Sigmoid colon (tissue), 7 donors: ENCODE measurements around the gene IDI2. TPM values are rescaled to one million over a fixed set of nuclear protein-coding genes. Genes with fewer than 3 reads are reported as not detected.

Source experiments
- DNase-seq: peaks from one replicate; pipeline ENCODE4 v3.0.0-alpha.2; 2019
- H3K27ac ChIP-seq, 4 donors: fragments of 200-600 bp; sonication (generic); one replicate each; pipeline ENCODE4 v1.5.1; 2016 to 2019; ENCODE audit warnings: mild to moderate bottlenecking in 1 of 4
- H3K27me3 ChIP-seq, 3 donors: fragments of 200-600 bp; sonication (generic); one replicate each; pipeline ENCODE4 v1.5.1; 2019; ENCODE audit warnings: mild to moderate bottlenecking in 1 of 3
- H3K36me3 ChIP-seq, 4 donors: fragments of 200-600 bp; sonication (generic); one replicate each; pipeline ENCODE4 v1.5.1; 2016 to 2019
- H3K4me1 ChIP-seq, 4 donors: fragments of 200-600 bp; sonication (generic); one replicate each; pipeline ENCODE4 v1.5.1; 2017 to 2019
- H3K4me3 ChIP-seq, 4 donors: fragments of 200-600 bp; sonication (generic); one replicate each; pipeline ENCODE4 v1.5.1; 2017 to 2019; ENCODE audit warnings: mild to moderate bottlenecking in 2 of 4, moderate library complexity in 1 of 4
- H3K9me3 ChIP-seq, 4 donors: fragments of 200-600 bp in 3 of 4; sonication (generic) in 3 of 4; one replicate each; pipeline versions ENCODE4 v1.5.1 to v1.6.1; 2013 to 2019
- CTCF ChIP-seq, 4 experiments: fragments of 450-650 bp in 3 of 4; fragments of 200-600 bp in 1 of 4; IDR thresholded peaks; one replicate each; pipeline ENCODE4 v1.5.1; 2016 to 2019; ENCODE audit warnings: antibody characterized with exemption in 4 of 4, mild to moderate bottlenecking in 3 of 4, moderate library complexity in 2 of 4
- EP300 ChIP-seq, 4 donors: sonication (generic); formaldehyde crosslinking; IDR thresholded peaks; one replicate each; pipeline ENCODE4 v1.6.1; 2017; ENCODE audit warnings: antibody characterized with exemption in 4 of 4
- POLR2A ChIP-seq, 2 donors: fragments of 450-650 bp; IDR thresholded peaks; one replicate each; pipeline ENCODE4 v1.6.1; 2016; ENCODE audit warnings: antibody characterized with exemption in 2 of 2, mild to moderate bottlenecking in 2 of 2, moderate library complexity in 2 of 2
- POLR2AphosphoS5 ChIP-seq, 4 donors: sonication (generic); formaldehyde crosslinking; IDR thresholded peaks; one replicate each; pipeline ENCODE4 v1.6.1; 2017; ENCODE audit warnings: antibody characterized with exemption in 4 of 4
- WGBS, 2 donors: extraction: QIAGEN DNeasy Blood & Tissue Kit; methylation state at CpG; one replicate each; pipeline ENCODE4 v1.1.7; 2013; 5-methylcytosine and 5-hydroxymethylcytosine counted together
- intact Hi-C: fragments of 100-400 bp; cut with DNase I; formaldehyde crosslinking; loops from one replicate; pipeline ENCODE4 v1.15.1; 2023
- polyA plus RNA-seq, 3 donors: library from polyadenylated mRNA; stranded (reverse); fragments of 200-250 nt; gene quantifications; one replicate each; pipeline ENCODE4 v1.2.3, GENCODE V29; 2013
- total RNA-seq, 4 donors: library from RNA; depleted of rRNA; stranded (reverse); fragments of >200 nt; gene quantifications; one replicate each; pipeline ENCODE4 v1.1.0, GENCODE V29; 2016
- donor health status: healthy with polysubstance abuse.
- donor health status: Bipolar disorder and iron deficiency.
- donor health status: healthy.

Gene IDI2
- total RNA-seq (not detected), polyA plus RNA-seq (not detected)

- intact Hi-C loops, result no loop called here
- DNase-seq, result no peak
- Histone ChIP-seq H3K4me3 (no peak within 1 kb of the TSS), H3K9me3 (no peaks in the 10 kb centered on the region), H3K36me3 (no peaks in the 10 kb centered on the region), H3K27ac (no peak within 1 kb of the TSS), H3K4me1 (no peaks in the 10 kb centered on the region), H3K27me3 (no peaks in the 10 kb centered on the region)
- TF ChIP-seq POLR2A (IDR thresholded peaks at IDR 0.05) (no peak), CTCF (IDR thresholded peaks at IDR 0.05) (no peak), EP300 (IDR thresholded peaks at IDR 0.05) (no peak), POLR2AphosphoS5 (IDR thresholded peaks at IDR 0.05) (no peak)
- 92 to 98% methylated on average over 1 of the region's 1 CpG for WGBS, 2 donors
Observed at GRCh38 chr10:1025683-1026082, at the start of gene IDI2. IDI2 (minus strand) TSS chr10:1025859; CDS start chr10:1024723, 1,136 bp downstream.

- WGBS, 2 donors, result 87 to 92% methylated on average over 18 of the region's 18 CpGs
- Histone ChIP-seq H3K9me3 (no peaks in the 10 kb centered on the region), H3K36me3 (peaks cover 6 to 61% (median 19%) of the 10 kb centered on the region in 4 donors), H3K27ac (no peak overlapping the region), H3K27me3 (no peaks in the 10 kb centered on the region), H3K4me1 (peaks cover 0 to 7% (median 3%) of the 10 kb centered on the region in 4 donors), H3K4me3 (no peak overlapping the region)
- intact Hi-C loops, result no loop called here
- no peak for TF ChIP-seq POLR2AphosphoS5 (IDR thresholded peaks at IDR 0.05)
- TF ChIP-seq POLR2A (IDR thresholded peaks at IDR 0.05), result no peak
- no peak for TF ChIP-seq EP300 (IDR thresholded peaks at IDR 0.05)
- TF ChIP-seq CTCF (IDR thresholded peaks at IDR 0.05), result no peak
- no peak for DNase-seq
Observed at GRCh38 chr10:1074748-1075308, 49.2 kb upstream of the IDI2 start.

GRCh38 chr10:1074052-1074747, 48.5 kb upstream of the IDI2 start:
- WGBS, 2 donors, result 95% methylated on average over 24 of the region's 24 CpGs
- Histone ChIP-seq H3K36me3 (peaks cover under 1 to 55% (median 12%) of the 10 kb centered on the region in 4 donors), H3K4me3 (no peak overlapping the region), H3K9me3 (no peaks in the 10 kb centered on the region), H3K27ac (no peak overlapping the region), H3K27me3 (no peaks in the 10 kb centered on the region), H3K4me1 (peaks cover 0 to 7% (median 3%) of the 10 kb centered on the region in 4 donors)
- TF ChIP-seq POLR2A (IDR thresholded peaks at IDR 0.05), result no peak
- TF ChIP-seq POLR2AphosphoS5 (IDR thresholded peaks at IDR 0.05), result no peak
- TF ChIP-seq EP300 (IDR thresholded peaks at IDR 0.05), result no peak
- TF ChIP-seq CTCF (IDR thresholded peaks at IDR 0.05), result no peak
- intact Hi-C loops, result no loop called here
- DNase-seq, result no peak

GRCh38 chr10:1070919-1071318, 45.3 kb upstream of the IDI2 start:
- intact Hi-C loops, result no loop called here
- 72 to 84% methylated on average over 7 of the region's 7 CpGs for WGBS, 2 donors

More at GRCh38 chr10:1070919-1071318, 45.3 kb upstream of the IDI2 start:
- H3K36me3 ChIP-seq, result peaks cover 0 to 30% (median 10%) of the 10 kb centered on the region in 4 donors
- H3K27me3 ChIP-seq, result no peaks in the 10 kb centered on the region
- TF ChIP-seq CTCF (IDR thresholded peaks at IDR 0.05), result no peak
- TF ChIP-seq EP300 (IDR thresholded peaks at IDR 0.05), result no peak
- no peak for TF ChIP-seq POLR2AphosphoS5 (IDR thresholded peaks at IDR 0.05)
- no peak for TF ChIP-seq POLR2A (IDR thresholded peaks at IDR 0.05)
- H3K27ac ChIP-seq, result no peak overlapping the region
- no peak overlapping the region for H3K4me3 ChIP-seq
- peaks cover 0 to 7% (median 3%) of the 10 kb centered on the region in 4 donors for H3K4me1 ChIP-seq
- no peak for DNase-seq
- H3K9me3 ChIP-seq, result no peaks in the 10 kb centered on the region
